Measurements from ENCODE around the gene CCR4. TPM values are rescaled to one million over a fixed set of nuclear protein-coding genes. Genes with fewer than 3 reads are reported as not detected.
A peak's percentile ranks its signal among the peaks of the same experiment; 100 is the strongest.

The CCR4 gene
- total and polyA plus RNA-seq, 4 donors = 0.04 to 2.9 (median 0.87) TPM

DNA sequence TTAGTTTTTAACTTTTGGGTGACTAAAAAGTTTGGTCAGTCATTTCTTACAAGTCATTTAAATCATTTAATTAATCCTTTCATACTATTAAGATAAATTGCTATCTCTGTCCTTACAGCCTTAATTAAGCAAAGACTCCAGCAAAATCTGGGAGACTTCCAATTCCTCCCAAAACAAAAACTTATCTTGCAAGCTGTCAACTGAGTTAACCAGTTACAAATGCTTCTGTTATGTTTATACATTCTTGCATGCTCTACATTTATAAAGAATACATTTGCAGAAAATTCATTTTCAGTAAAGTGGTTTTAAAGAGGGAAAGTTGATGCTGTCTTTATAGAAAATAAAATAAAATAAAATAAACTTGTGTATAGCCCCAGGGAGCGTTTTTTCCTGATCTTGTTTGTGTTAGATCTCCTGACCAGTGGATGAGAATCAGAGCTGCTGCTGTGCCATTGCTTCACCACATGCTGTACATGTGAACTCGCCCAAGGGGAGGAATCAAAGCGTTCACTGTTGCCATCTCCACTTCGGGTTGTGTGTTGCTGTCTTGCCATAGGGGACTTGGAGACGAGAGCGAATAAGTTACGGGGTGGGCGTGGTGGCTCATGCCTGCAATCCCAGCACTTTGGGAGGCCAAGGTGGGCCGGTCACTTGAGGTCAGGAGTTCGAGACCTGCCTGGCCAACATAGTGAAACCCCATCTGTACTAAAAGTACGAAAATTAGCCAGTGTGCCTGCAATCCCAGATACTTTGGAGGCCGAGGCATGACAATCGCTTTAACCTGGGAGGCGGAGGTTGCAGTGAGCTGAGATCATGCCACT is 5.5 kb downstream of the CCR4 start:
- Histone ChIP-seq H3K9ac (ENCODE audit: insufficient read depth in 1 of 2, low read length in 2 of 2) (no peak overlapping the region), H3K9me3 (ENCODE audit: control insufficient read depth in 4 of 4, insufficient read depth in 3 of 4, low read length in 3 of 4) (no peaks in the 10 kb centered on the region), H3K27ac (ENCODE audit: low read depth in 1 of 2, low read length in 1 of 2) (no peak overlapping the region), H3K36me3 (ENCODE audit: control insufficient read depth in 4 of 4, insufficient read depth in 4 of 4, low read length in 4 of 4) (no peaks in the 10 kb centered on the region), H3K4me1 (ENCODE audit: control insufficient read depth in 5 of 5, insufficient read depth in 5 of 5, low read length in 5 of 5) (peaks cover 0 to 29% (median 7%) of the 10 kb centered on the region in 5 donors), H3K27me3 (ENCODE audit: control insufficient read depth in 3 of 3, insufficient read depth in 3 of 3, low read length in 2 of 3) (no peaks in the 10 kb centered on the region), H3K4me3 (no peak overlapping the region)
- TF ChIP-seq, protein P1, sequence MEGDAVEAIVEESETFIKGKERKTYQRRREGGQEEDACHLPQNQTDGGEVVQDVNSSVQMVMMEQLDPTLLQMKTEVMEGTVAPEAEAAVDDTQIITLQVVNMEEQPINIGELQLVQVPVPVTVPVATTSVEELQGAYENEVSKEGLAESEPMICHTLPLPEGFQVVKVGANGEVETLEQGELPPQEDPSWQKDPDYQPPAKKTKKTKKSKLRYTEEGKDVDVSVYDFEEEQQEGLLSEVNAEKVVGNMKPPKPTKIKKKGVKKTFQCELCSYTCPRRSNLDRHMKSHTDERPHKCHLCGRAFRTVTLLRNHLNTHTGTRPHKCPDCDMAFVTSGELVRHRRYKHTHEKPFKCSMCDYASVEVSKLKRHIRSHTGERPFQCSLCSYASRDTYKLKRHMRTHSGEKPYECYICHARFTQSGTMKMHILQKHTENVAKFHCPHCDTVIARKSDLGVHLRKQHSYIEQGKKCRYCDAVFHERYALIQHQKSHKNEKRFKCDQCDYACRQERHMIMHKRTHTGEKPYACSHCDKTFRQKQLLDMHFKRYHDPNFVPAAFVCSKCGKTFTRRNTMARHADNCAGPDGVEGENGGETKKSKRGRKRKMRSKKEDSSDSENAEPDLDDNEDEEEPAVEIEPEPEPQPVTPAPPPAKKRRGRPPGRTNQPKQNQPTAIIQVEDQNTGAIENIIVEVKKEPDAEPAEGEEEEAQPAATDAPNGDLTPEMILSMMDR (IDR thresholded peaks at IDR 0.05; ENCODE audit: control extremely low read depth, extremely low read depth) = no peak
- ATAC-seq (ENCODE audit: insufficient read depth, low FRiP score) (no peak), DNase-seq (peak; percentile 26 to 81 (median 62))
- WGBS, 2 donors = 90% methylated on average over 14 of the region's 14 CpGs

DNA sequence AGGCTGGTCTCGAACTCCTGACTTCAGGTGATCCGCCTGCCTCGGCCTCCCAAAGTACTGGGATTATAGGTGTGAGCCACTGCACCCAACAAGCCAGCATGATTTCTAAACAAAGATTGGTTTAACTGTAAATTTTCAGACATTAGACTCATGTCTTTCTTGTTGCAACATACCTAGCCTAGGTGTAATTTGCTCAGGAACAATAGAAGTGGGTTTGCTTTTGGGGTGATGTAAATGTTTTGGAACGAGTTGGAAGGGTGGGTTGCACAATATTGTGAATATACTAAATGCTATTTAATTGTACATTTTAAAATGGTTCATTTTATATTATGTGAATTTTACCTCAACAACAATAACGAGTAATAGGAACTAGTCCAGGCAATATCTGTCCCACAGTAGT is 7.1 kb downstream of the CCR4 start:
- ATAC-seq (ENCODE audit: insufficient read depth, low FRiP score) (no peak), DNase-seq (peak in 1 of 3 donors; percentile 50)
- 88 to 89% methylated on average over 5 of the region's 5 CpGs for whole genome bisulfite sequencing, 2 donors
- peaks cover 0 to 29% (median 7%) of the 10 kb centered on the region in 5 donors for H3K4me1 ChIP-seq (ENCODE audit: control insufficient read depth in 5 of 5, insufficient read depth in 5 of 5, low read length in 5 of 5)
- H3K4me3 ChIP-seq = no peak overlapping the region
- no peak overlapping the region for H3K9ac ChIP-seq (ENCODE audit: insufficient read depth in 1 of 2, low read length in 2 of 2)
- TF ChIP-seq, protein P1 (IDR thresholded peaks at IDR 0.05; ENCODE audit: control extremely low read depth, extremely low read depth) = no peak
- no peaks in the 10 kb centered on the region for H3K36me3 ChIP-seq (ENCODE audit: control insufficient read depth in 4 of 4, insufficient read depth in 4 of 4, low read length in 4 of 4)
- no peaks in the 10 kb centered on the region for H3K27me3 ChIP-seq (ENCODE audit: control insufficient read depth in 3 of 3, insufficient read depth in 3 of 3, low read length in 2 of 3)
- no peaks in the 10 kb centered on the region for H3K9me3 ChIP-seq (ENCODE audit: control insufficient read depth in 4 of 4, insufficient read depth in 3 of 4, low read length in 3 of 4)
- no peak overlapping the region for H3K27ac ChIP-seq (ENCODE audit: low read depth in 1 of 2, low read length in 1 of 2)

DNA sequence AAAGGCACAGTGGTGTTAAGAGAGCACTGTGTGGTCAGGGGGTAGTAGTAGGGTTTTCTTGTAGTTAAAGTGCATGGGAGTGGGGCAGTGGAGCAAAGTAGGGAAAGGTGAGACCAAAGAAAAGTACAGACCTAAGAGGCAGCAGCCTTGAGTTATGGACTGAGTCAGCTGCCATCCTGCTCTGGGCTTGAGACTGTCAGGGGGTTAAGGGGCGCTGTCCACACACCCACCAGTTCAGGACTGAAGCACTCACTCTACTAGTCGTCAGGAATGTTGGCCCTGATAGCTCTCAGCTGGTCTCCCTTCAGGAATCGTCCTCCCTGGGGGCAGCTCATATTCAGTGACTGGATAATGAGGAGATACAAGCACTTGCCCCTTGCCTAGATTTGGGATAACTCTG is 7.9 kb downstream of the CCR4 start:
- WGBS, 2 donors = 50 to 83% methylated on average over 3 of the region's 3 CpGs
- Histone ChIP-seq H3K4me1 (ENCODE audit: control insufficient read depth in 5 of 5, insufficient read depth in 5 of 5, low read length in 5 of 5) (peaks cover 0 to 29% (median 7%) of the 10 kb centered on the region in 5 donors), H3K9ac (ENCODE audit: insufficient read depth in 1 of 2, low read length in 2 of 2) (no peak overlapping the region), H3K4me3 (no peak overlapping the region), H3K9me3 (ENCODE audit: control insufficient read depth in 4 of 4, insufficient read depth in 3 of 4, low read length in 3 of 4) (no peaks in the 10 kb centered on the region), H3K36me3 (ENCODE audit: control insufficient read depth in 4 of 4, insufficient read depth in 4 of 4, low read length in 4 of 4) (no peaks in the 10 kb centered on the region), H3K27me3 (ENCODE audit: control insufficient read depth in 3 of 3, insufficient read depth in 3 of 3, low read length in 2 of 3) (no peaks in the 10 kb centered on the region), H3K27ac (ENCODE audit: low read depth in 1 of 2, low read length in 1 of 2) (no peak overlapping the region)
- DNase-seq (peak; percentile 60 to 79 (median 70)), ATAC-seq (ENCODE audit: insufficient read depth, low FRiP score) (no peak)
- TF ChIP-seq, protein P1 (IDR thresholded peaks at IDR 0.05; ENCODE audit: control extremely low read depth, extremely low read depth) = no peak
